HEK293T (cell line): ENCODE results near the gene ZFHX2.

Source experiments
- CTCF ChIA-PET: fragments of 350-600 bp; formaldehyde crosslinking; extraction: SDS; loops from one replicate; lab custom pipeline; 2021; ENCODE audit warnings: antibody characterized with exemption, inconsistent platforms; lab: Yijun Ruan, JAX
- POLR2A ChIA-PET: fragments of 350-600 bp; formaldehyde crosslinking; extraction: SDS; loops from one replicate; lab custom pipeline; 2020; ENCODE audit warnings: antibody characterized with exemption, inconsistent platforms; lab: Yijun Ruan, JAX
- DNase-seq: peaks from one replicate; pipeline ENCODE4 v3.0.0; 2012; ENCODE audit warnings: mixed read lengths; ENCODE audit errors: extremely low spot score
- ARNT ChIP-seq: fragments of 450-650 bp; IDR thresholded peaks from 2 replicates; pipeline ENCODE4 v1.6.1; 2017; ENCODE audit warnings: mild to moderate bottlenecking
- BHLHE40 ChIP-seq: fragments of 450-650 bp; IDR thresholded peaks from 2 replicates; pipeline ENCODE4 v1.6.1; 2016; ENCODE audit warnings: mild to moderate bottlenecking, moderate library complexity, borderline replicate concordance
- CTBP1 ChIP-seq: fragments of 450-650 bp; IDR thresholded peaks from 2 replicates; pipeline ENCODE4 v1.6.1; 2016; ENCODE audit warnings: borderline replicate concordance
- ELF4 ChIP-seq: fragments of 450-650 bp; IDR thresholded peaks from 2 replicates; pipeline ENCODE4 v1.6.1; 2017; ENCODE audit warnings: antibody characterized with exemption
- FOXA1 ChIP-seq: fragments of 450-650 bp; IDR thresholded peaks from 2 replicates; pipeline ENCODE4 v1.6.1; 2016; ENCODE audit warnings: mild to moderate bottlenecking
- FOXK2 ChIP-seq: fragments of 450-650 bp; IDR thresholded peaks from 2 replicates; pipeline ENCODE4 v1.6.1; 2016; ENCODE audit warnings: mild to moderate bottlenecking
- FOXM1 ChIP-seq: fragments of 450-650 bp; IDR thresholded peaks from 2 replicates; pipeline ENCODE4 v1.6.1; 2017; ENCODE audit warnings: mild to moderate bottlenecking, borderline replicate concordance
- HDGF ChIP-seq: fragments of 450-650 bp; IDR thresholded peaks from 2 replicates; pipeline ENCODE4 v1.6.1; 2017; ENCODE audit warnings: antibody characterized with exemption, borderline replicate concordance
- L3MBTL2 ChIP-seq: fragments of 450-650 bp; conservative IDR thresholded peaks from 2 replicates; pipeline ENCODE4 v1.6.1; 2016; ENCODE audit warnings: mild to moderate bottlenecking
- LEF1 ChIP-seq: fragments of 450-650 bp; IDR thresholded peaks from 2 replicates; pipeline ENCODE4 v1.6.1; 2017; ENCODE audit warnings: mild to moderate bottlenecking, borderline replicate concordance
- NFRKB ChIP-seq: fragments of 450-650 bp; IDR thresholded peaks from 2 replicates; pipeline ENCODE4 v1.6.1; 2016; ENCODE audit warnings: mild to moderate bottlenecking, moderate library complexity
- SP1 ChIP-seq: fragments of 450-650 bp; IDR thresholded peaks from 2 replicates; pipeline ENCODE4 v1.6.1; 2017
- SUZ12 ChIP-seq: fragments of 450-650 bp; IDR thresholded peaks from 2 replicates; pipeline ENCODE4 v1.6.1; 2016; ENCODE audit warnings: mild to moderate bottlenecking
- TARDBP ChIP-seq: fragments of 450-650 bp; IDR thresholded peaks from 2 replicates; pipeline ENCODE4 v1.6.1; 2016
- ZNF384 ChIP-seq: fragments of 450-650 bp; IDR thresholded peaks from 2 replicates; pipeline ENCODE4 v1.6.1; 2016
- TF ChIP-seq, protein P1 (sequence below): fragments of 450-650 bp; IDR thresholded peaks from 2 replicates; pipeline ENCODE4 v1.6.1; 2016

Gene ZFHX2

DNA sequence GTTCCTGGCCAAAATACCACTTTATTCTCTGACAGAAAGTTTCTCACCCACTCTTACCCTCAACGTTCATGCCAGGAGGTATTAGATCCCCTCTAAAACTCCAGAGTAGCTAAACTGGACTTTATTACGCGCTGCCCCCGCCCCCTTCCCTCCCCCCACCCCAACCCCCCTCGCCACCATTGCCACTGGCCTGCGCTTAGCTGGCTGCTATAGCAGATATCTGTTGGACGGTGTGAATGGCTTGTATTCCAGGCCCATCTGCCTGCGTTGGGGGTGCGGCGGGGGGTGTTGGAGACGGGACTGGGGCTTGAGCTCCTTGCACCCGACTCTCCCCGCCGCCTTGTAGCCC is 3.9 kb upstream of the ZFHX2 start:
- CTCF ChIA-PET, result interaction anchor here (0.7 to 1.5 kb wide), 4 partner anchors 18 to 77 kb away, joined by 3 to 4 read pairs (median 3); no protein-coding TSS in a partner anchor
- TF ChIP-seq LEF1, result no peak
- TF ChIP-seq L3MBTL2, result no peak
- no peak for TF ChIP-seq SP1
- no peak for TF ChIP-seq FOXA1
- no peak for TF ChIP-seq ELF4
- TF ChIP-seq FOXM1, result no peak
- no peak for TF ChIP-seq ARNT
- no peak for TF ChIP-seq BHLHE40
- no peak for TF ChIP-seq FOXK2
- TF ChIP-seq, protein P1, sequence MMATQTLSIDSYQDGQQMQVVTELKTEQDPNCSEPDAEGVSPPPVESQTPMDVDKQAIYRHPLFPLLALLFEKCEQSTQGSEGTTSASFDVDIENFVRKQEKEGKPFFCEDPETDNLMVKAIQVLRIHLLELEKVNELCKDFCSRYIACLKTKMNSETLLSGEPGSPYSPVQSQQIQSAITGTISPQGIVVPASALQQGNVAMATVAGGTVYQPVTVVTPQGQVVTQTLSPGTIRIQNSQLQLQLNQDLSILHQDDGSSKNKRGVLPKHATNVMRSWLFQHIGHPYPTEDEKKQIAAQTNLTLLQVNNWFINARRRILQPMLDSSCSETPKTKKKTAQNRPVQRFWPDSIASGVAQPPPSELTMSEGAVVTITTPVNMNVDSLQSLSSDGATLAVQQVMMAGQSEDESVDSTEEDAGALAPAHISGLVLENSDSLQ, result no peak
- no peak for TF ChIP-seq ZNF384
- no peak for TF ChIP-seq CTBP1
- POLR2A ChIA-PET, result interaction anchor here (0.5 to 2.3 kb wide), 12 partner anchors 11 to 378 kb away, joined by 3 to 10 read pairs (median 4); partner anchors contain the start of genes AP1G2 and PABPN1
- DNase-seq, result no peak

DNA sequence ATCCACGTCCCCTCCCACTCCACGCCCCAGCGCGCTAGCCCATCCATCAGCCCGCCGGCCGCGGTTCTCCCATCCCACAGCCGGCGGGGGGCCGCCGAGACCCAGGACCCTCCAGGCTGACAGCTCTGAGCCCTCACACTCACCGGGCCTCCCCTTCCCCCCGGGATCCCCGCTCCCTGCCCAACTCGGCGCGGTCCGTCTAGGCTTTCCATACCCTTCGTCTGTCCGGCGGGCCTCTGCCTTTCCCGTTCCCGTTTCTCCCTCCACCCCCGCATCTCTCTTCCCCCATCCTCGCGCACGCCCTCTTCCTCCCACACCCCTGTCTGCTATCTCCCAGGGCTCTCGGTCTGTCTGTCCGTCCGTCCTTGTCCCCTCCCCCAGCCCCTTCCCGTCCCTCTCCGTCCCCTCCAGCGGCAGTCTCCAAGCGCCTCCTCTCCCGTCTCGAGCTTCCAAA is 726 bp downstream of the ZFHX2 start:
- TF ChIP-seq, protein P1, result no peak
- TF ChIP-seq ARNT, result no peak
- TF ChIP-seq TARDBP, result no peak
- TF ChIP-seq ZNF384, result no peak
- no peak for TF ChIP-seq BHLHE40
- TF ChIP-seq LEF1, result no peak
- TF ChIP-seq HDGF, result no peak
- no peak for TF ChIP-seq FOXA1
- no peak for TF ChIP-seq SUZ12
- TF ChIP-seq NFRKB, result no peak
- no peak for TF ChIP-seq L3MBTL2
- no peak for TF ChIP-seq SP1
- TF ChIP-seq FOXM1, result no peak
- TF ChIP-seq FOXK2, result no peak
- no peak for TF ChIP-seq CTBP1
- no peak for TF ChIP-seq ELF4
- CTCF ChIA-PET, result interaction anchor here (0.7 to 1.9 kb wide), 2 partner anchors 9 to 18 kb away, joined by 3 to 8 read pairs; no protein-coding TSS in a partner anchor
- DNase-seq, result no peak
- POLR2A ChIA-PET, result interaction anchor here (0.9 to 2.4 kb wide), 3 partner anchors 9 to 228 kb away, joined by 3 to 9 read pairs (median 4); partner anchors contain the start of gene AP1G2

DNA sequence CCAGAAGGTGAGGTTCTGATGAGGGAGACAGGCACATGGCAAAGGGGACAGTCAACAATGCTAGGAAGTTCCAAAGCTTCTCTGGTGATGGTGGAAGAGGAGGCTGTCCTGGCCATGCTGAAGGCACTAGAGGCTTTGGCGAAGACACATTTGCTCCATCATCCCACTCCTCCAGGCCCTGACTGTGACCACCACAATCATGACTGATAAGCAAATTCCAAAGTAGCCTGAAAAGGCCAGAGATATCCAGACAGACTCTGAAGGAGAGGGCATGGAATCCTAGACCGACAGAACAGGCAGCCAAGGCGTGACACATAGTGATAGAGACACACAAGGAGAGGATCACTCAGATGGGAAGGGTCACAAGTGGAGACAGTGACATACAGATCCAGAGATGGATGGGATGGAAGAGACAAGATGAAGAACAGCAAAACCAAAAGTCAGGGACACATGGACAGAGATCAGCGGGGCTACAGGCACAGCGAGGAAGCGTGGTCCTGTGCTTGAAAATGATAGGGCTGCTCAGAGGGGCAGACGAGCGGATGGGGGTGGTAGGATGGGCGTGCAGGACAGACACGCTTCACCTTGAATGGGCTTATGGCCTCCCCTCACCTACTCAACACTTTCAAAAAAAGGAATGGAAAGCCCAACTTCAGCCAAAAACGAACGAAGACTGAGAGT is 1.3 kb downstream of the ZFHX2 start:
- CTCF ChIA-PET, result interaction anchor here (1.0 to 1.9 kb wide), 2 partner anchors 10 to 72 kb away, joined by 3 to 8 read pairs; no protein-coding TSS in a partner anchor
- TF ChIP-seq HDGF (no peak), FOXK2 (no peak), LEF1 (no peak), ELF4 (no peak), ZNF384 (no peak), NFRKB (no peak), SP1 (no peak), CTBP1 (no peak), SUZ12 (no peak), TARDBP (no peak), L3MBTL2 (no peak), FOXM1 (no peak), BHLHE40 (no peak), ARNT (no peak), FOXA1 (no peak)
- TF ChIP-seq, protein P1, result no peak
- POLR2A ChIA-PET, result interaction anchor here (0.9 to 1.2 kb wide), 2 partner anchors 11 to 228 kb away, joined by 4 read pairs; no protein-coding TSS in a partner anchor
- no peak for DNase-seq

DNA sequence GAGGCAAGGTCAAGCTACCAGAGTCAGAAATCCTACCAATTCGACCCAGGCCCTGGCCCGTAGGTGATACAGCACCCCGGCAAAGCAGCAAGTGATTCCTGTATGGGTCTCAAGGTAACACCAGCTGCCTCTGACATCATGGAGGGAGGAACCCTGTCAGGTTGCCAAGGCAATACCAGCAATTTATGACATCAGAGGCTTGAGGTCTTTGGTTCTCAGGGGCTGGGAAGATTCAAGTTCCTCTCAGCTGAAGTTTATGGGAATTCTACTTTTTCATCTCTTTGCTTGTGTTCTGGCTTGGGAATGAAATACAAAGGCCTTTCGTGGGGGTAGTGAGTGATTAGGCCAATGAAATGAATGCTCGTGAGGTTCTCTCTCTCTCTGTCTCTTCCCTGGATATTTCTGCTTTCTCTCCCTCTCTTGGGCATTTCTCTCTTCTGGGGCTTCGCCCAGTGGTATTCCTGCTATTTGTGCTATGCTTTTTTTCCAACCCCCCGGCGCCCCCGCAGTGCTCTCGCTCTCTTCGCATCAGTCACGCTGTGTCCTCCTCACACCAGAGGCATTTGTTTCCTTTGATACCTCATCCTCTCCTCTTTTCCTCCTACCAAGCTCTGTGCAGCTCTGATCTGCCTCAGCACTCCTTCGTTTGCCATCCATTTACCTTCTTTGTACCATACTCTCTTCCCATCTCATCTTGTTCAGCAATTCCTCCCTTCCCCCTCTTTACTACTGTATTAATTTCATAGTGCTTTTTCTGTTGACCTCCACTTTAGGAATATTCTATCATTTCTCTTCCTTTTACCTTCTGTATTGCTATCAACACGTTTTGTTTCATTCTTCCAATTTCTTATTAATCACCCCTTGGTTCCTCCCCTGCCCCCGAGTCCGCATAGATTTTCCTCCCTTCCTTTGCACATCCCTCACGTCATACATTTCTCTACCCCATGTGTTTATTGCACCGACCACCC is 2.9 kb downstream of the ZFHX2 start:
- TF ChIP-seq FOXA1 (no peak), ARNT (no peak), FOXM1 (no peak)
- TF ChIP-seq, protein P1, result peak; percentile 59
- DNase-seq, result no peak
- CTCF ChIA-PET, result interaction anchor here (0.7 to 1.9 kb wide), 4 partner anchors 8 to 70 kb away, joined by 3 to 6 read pairs (median 4); no protein-coding TSS in a partner anchor
- POLR2A ChIA-PET, result interaction anchor here (0.9 to 1.3 kb wide), 2 partner anchors 9 to 13 kb away, joined by 4 to 6 read pairs; no protein-coding TSS in a partner anchor

DNA sequence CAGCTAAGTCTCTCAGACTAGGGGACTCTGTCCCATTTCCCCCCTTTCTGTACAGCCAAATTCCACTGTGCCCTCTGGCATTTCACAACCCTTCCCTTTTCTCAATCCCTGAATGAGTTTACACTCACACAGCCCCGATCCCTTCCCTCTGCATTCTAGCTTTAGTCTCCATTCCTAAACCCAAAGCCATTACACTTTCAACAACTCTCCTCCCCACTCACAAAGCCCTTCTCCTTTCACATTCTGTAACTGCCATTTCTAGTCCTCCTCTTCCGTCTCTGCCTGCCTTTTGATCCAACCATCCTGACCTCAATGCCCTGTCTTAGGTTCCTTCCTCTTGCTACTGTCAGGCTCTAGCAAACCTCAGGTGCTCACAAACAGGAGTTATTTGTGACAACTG is 3.6 kb downstream of the ZFHX2 start:
- no peak for DNase-seq
- POLR2A ChIA-PET, result interaction anchor here (1.3 kb wide), 1 partner anchor 9 kb away, joined by 6 read pairs; no protein-coding TSS in a partner anchor
- no peak for TF ChIP-seq FOXA1
- no peak for TF ChIP-seq ARNT
- TF ChIP-seq, protein P1, result no peak
- TF ChIP-seq NFRKB, result no peak
- TF ChIP-seq ELF4, result no peak
- no peak for TF ChIP-seq ZNF384
- TF ChIP-seq LEF1, result no peak
- TF ChIP-seq SP1, result no peak
- no peak for TF ChIP-seq SUZ12
- TF ChIP-seq L3MBTL2, result no peak
- no peak for TF ChIP-seq TARDBP
- TF ChIP-seq BHLHE40, result no peak
- CTCF ChIA-PET, result interaction anchor here (1.3 to 1.9 kb wide), 2 partner anchors 8 to 9 kb away, joined by 4 to 6 read pairs; no protein-coding TSS in a partner anchor
